GM12878 (cell line): ENCODE data around the gene MPC1. TPM values are rescaled to one million over a fixed set of nuclear protein-coding genes. Genes with fewer than 3 reads are reported as not detected.

ENCODE experiments used
- ESRRA ChIP-seq: IDR thresholded peaks from 2 replicates; pipeline ENCODE4 v1.6.1; 2012; ENCODE audit warnings: mild to moderate bottlenecking, low read length, improper control_type of control experiment
- RFX5 ChIP-seq: IDR thresholded peaks from 2 replicates; pipeline ENCODE4 v1.6.1; 2011; ENCODE audit warnings: low read depth, low read length, improper control_type of control experiment
- polyA plus RNA-seq, 11 experiments: library from polyadenylated mRNA; depleted of rRNA in 4 of 11; unstranded in 6 of 11; stranded (reverse) in 5 of 11; fragments of >200 nt; fragmentation: Nextera tagmentation in 4 of 11; fragmentation: Illumina TruSeq in 1 of 11; extraction: Ambion mirVana in 4 of 11; extraction: Trizol in 1 of 11; gene quantifications; 1 replicate in 1 of 11; 2 replicates in 10 of 11; pipeline versions ENCODE4 v1.2.1 to v1.2.3, GENCODE V29; 2011 to 2016; ENCODE audit warnings: inconsistent platforms in 2 of 11, missing spikeins in 2 of 11, low read depth in 1 of 11
- total RNA-seq, 4 experiments: library from RNA; depleted of rRNA in 3 of 4; stranded (reverse); fragments of >200 nt in 3 of 4; fragmentation: Illumina TruSeq in 1 of 4; extraction: Trizol in 1 of 4; gene quantifications; 2 replicates each; pipeline versions ENCODE4 v1.2.1 to v1.2.3, GENCODE V29; 2013 to 2021
- TF ChIP-seq, protein P1 (sequence below), 3 experiments: IDR thresholded peaks in 2 of 3; conservative IDR thresholded peaks in 1 of 3; 2 replicates each; pipeline ENCODE4 v1.5.1; 2011; ENCODE audit warnings: low read depth in 3 of 3, low read length in 3 of 3, mild to moderate bottlenecking in 3 of 3, control low read depth in 2 of 3, moderate library complexity in 2 of 3, inconsistent platforms in 1 of 3, mixed read lengths in 1 of 3; ENCODE audit not compliant: control insufficient read depth in 2 of 3, insufficient read depth in 1 of 3; ENCODE audit errors: extremely low read depth in 1 of 3
- TF ChIP-seq, protein P2 (sequence below): fragments of 450-650 bp; IDR thresholded peaks from 2 replicates; pipeline ENCODE4 v1.6.1; 2016; ENCODE audit warnings: mild to moderate bottlenecking, moderate library complexity, borderline replicate concordance

Gene MPC1
- total and polyA plus RNA-seq, 10 of the 15 experiments (the other 5 are each of a cell fraction or from before 2014, with no cell fraction given) = 53.2 to 177 (median 78.8) TPM

DNA sequence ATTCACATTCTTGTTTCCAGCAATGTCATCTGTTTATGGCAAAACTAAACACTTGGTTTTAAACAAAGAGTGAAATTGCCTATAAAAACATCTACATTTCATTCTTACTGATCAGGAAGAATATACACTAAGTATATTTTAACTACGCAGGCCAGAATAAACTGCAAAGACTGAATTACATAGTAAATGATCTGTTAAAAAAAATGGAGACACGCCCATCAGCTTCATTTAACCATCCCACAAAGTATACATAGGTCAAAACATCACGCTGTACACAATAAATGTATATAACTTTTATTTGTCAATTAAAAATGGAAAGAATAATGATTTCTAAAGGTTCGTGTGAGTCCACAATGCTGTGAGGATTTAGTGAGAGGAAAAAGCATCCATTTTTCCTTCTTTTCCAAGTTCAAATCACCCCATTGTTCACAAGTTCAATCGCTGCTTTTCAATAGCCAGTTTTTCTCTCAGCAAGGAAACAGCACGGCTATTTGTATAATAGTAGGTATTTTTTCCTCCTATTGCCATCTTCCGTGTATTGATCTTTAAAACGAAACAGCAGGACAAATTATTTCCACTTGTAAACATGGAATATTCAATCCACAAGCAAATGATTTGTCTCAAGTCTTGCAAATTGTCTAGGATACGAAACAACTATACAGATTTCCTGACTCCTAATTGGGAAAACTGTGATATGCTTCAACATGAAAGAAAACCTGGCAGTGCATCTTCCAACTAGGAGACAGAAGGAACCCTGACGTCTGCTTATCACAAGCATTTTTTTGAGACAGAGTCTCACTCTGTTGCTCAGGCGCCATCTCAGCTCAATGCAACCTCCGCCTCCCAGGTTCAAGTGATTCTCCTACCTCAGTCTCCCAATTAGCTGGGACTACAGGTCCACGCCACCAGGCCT is 51.0 kb downstream of the MPC1 start (continued):
- TF ChIP-seq, protein P1, sequence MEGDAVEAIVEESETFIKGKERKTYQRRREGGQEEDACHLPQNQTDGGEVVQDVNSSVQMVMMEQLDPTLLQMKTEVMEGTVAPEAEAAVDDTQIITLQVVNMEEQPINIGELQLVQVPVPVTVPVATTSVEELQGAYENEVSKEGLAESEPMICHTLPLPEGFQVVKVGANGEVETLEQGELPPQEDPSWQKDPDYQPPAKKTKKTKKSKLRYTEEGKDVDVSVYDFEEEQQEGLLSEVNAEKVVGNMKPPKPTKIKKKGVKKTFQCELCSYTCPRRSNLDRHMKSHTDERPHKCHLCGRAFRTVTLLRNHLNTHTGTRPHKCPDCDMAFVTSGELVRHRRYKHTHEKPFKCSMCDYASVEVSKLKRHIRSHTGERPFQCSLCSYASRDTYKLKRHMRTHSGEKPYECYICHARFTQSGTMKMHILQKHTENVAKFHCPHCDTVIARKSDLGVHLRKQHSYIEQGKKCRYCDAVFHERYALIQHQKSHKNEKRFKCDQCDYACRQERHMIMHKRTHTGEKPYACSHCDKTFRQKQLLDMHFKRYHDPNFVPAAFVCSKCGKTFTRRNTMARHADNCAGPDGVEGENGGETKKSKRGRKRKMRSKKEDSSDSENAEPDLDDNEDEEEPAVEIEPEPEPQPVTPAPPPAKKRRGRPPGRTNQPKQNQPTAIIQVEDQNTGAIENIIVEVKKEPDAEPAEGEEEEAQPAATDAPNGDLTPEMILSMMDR (IDR thresholded peaks at IDR 0.05 in 2 of 3, conservative IDR thresholded peaks at IDR 0.05 in 1 of 3; ENCODE audit: control insufficient read depth in 2 of 3, extremely low read depth in 1 of 3, insufficient read depth in 1 of 3, low read depth in 3 of 3, low read length in 3 of 3) = no peak
- TF ChIP-seq ESRRA (no peak), RFX5 (no peak)
- TF ChIP-seq, protein P2, sequence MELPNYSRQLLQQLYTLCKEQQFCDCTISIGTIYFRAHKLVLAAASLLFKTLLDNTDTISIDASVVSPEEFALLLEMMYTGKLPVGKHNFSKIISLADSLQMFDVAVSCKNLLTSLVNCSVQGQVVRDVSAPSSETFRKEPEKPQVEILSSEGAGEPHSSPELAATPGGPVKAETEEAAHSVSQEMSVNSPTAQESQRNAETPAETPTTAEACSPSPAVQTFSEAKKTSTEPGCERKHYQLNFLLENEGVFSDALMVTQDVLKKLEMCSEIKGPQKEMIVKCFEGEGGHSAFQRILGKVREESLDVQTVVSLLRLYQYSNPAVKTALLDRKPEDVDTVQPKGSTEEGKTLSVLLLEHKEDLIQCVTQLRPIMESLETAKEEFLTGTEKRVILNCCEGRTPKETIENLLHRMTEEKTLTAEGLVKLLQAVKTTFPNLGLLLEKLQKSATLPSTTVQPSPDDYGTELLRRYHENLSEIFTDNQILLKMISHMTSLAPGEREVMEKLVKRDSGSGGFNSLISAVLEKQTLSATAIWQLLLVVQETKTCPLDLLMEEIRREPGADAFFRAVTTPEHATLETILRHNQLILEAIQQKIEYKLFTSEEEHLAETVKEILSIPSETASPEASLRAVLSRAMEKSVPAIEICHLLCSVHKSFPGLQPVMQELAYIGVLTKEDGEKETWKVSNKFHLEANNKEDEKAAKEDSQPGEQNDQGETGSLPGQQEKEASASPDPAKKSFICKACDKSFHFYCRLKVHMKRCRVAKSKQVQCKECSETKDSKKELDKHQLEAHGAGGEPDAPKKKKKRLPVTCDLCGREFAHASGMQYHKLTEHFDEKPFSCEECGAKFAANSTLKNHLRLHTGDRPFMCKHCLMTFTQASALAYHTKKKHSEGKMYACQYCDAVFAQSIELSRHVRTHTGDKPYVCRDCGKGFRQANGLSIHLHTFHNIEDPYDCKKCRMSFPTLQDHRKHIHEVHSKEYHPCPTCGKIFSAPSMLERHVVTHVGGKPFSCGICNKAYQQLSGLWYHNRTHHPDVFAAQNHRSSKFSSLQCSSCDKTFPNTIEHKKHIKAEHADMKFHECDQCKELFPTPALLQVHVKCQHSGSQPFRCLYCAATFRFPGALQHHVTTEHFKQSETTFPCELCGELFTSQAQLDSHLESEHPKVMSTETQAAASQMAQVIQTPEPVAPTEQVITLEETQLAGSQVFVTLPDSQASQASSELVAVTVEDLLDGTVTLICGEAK = no peak
